Mesendoderm (in vitro differentiated cells): ENCODE data around the gene RALY. TPM values are rescaled to one million over a fixed set of nuclear protein-coding genes. Genes with fewer than 3 reads are reported as not detected.

Source experiments
- DNase-seq: peaks from one replicate; pipeline ENCODE4 v3.0.0; 2013
- H2AK5ac ChIP-seq: 2 replicates; pipeline ENCODE4 v1.6.1; 2013; ENCODE audit warnings: low read length, inconsistent platforms
- H2BK120ac ChIP-seq: 2 replicates; pipeline ENCODE4 v1.6.1; 2013; ENCODE audit warnings: low read depth, mild to moderate bottlenecking, low read length, moderate library complexity, mixed read lengths
- H2BK15ac ChIP-seq: replicated peaks from 2 replicates; pipeline ENCODE4 v1.6.1; 2013; ENCODE audit warnings: low read depth, mild to moderate bottlenecking, moderate library complexity
- H2BK5ac ChIP-seq: 2 replicates; pipeline ENCODE4 v1.6.1; 2013; ENCODE audit warnings: low read length, inconsistent platforms
- H3K18ac ChIP-seq: 2 replicates; pipeline ENCODE4 v1.6.1; 2013; ENCODE audit warnings: mild to moderate bottlenecking, low read length, mixed read lengths
- H3K23ac ChIP-seq: one replicate; pipeline ENCODE4 v1.6.1; 2013; ENCODE audit warnings: low read length
- H3K27ac ChIP-seq: 2 replicates; pipeline ENCODE4 v1.5.1; 2013; ENCODE audit warnings: low read depth, mild to moderate bottlenecking, inconsistent platforms, low read length, moderate library complexity
- H3K27me3 ChIP-seq: 2 replicates; pipeline ENCODE4 v1.6.1; 2013; ENCODE audit warnings: low read length, control low read depth, mild to moderate bottlenecking, inconsistent platforms; ENCODE audit not compliant: insufficient read depth, poor library complexity
- H3K36me3 ChIP-seq: 2 replicates; pipeline ENCODE4 v1.6.1; 2013; ENCODE audit warnings: low read length, inconsistent platforms; ENCODE audit not compliant: control insufficient read depth, insufficient read depth
- H3K4ac ChIP-seq: one replicate; pipeline ENCODE4 v1.6.1; 2013; ENCODE audit warnings: low read depth, mild to moderate bottlenecking, low read length, moderate library complexity
- H3K4me1 ChIP-seq: 2 replicates; pipeline ENCODE4 v1.6.1; 2013; ENCODE audit warnings: low read depth, low read length, inconsistent platforms; ENCODE audit not compliant: control insufficient read depth
- H3K4me2 ChIP-seq: 2 replicates; pipeline ENCODE4 v1.6.1; 2013; ENCODE audit warnings: low read length
- H3K4me3 ChIP-seq: 2 replicates; pipeline ENCODE4 v1.5.1; 2013; ENCODE audit warnings: mild to moderate bottlenecking, low read length
- H3K56ac ChIP-seq: one replicate; pipeline ENCODE4 v1.6.1; 2013; ENCODE audit warnings: low read length
- H3K79me1 ChIP-seq: 2 replicates; pipeline ENCODE4 v1.6.1; 2013; ENCODE audit warnings: low read length, inconsistent platforms
- H3K79me2 ChIP-seq: 2 replicates; pipeline ENCODE4 v1.6.1; 2013; ENCODE audit warnings: mild to moderate bottlenecking, low read length; ENCODE audit not compliant: control insufficient read depth, insufficient read depth
- H3K9ac ChIP-seq: 2 replicates; pipeline ENCODE4 v1.6.1; 2013; ENCODE audit warnings: low read length, inconsistent platforms
- H4K5ac ChIP-seq: one replicate; pipeline ENCODE4 v1.6.1; 2013; ENCODE audit warnings: low read length
- H4K8ac ChIP-seq: one replicate; pipeline ENCODE4 v1.6.1; 2013; ENCODE audit warnings: low read depth, mild to moderate bottlenecking, control low read depth, low read length, moderate library complexity
- WGBS: extraction: QIAGEN DNeasy Blood & Tissue Kit; methylation state at CpG from one replicate; pipeline ENCODE4 v1.1.7; 2013; ENCODE audit warnings: low lambda C conversion rate, missing lambda C conversion rate; ENCODE audit not compliant: insufficient coverage; ENCODE audit errors: extremely low coverage; 5-methylcytosine and 5-hydroxymethylcytosine counted together
- polyA plus RNA-seq, 2 experiments: library from polyadenylated mRNA; stranded (reverse); fragments of 200-250 nt; gene quantifications; one replicate each; pipeline ENCODE4 v1.2.3, GENCODE V29; 2013

The RALY gene
- polyA plus RNA-seq (2013, experiment 1 of 2): 107 TPM
- 107 TPM for polyA plus RNA-seq (2013, experiment 2 of 2)

- Histone ChIP-seq H3K4me1 (peaks cover 11% of the 10 kb centered on the region), H3K36me3 (no peaks in the 10 kb centered on the region), H3K79me2 (peaks cover 46% of the 10 kb centered on the region), H2BK120ac (peak within 1 kb of the TSS; percentile 66), H2BK5ac (peak within 1 kb of the TSS; percentile 37), H3K9ac (peak within 1 kb of the TSS; percentile 95), H3K56ac (peak within 1 kb of the TSS; percentile 88), H3K79me1 (peaks cover 30% of the 10 kb centered on the region), H3K4me3 (peak within 1 kb of the TSS; percentile 71), H3K27ac (peak within 1 kb of the TSS; percentile 96), H3K27me3 (no peaks in the 10 kb centered on the region), H3K18ac (peak within 1 kb of the TSS; percentile 97), H3K4me2 (peak within 1 kb of the TSS; percentile 90), H4K8ac (peak within 1 kb of the TSS; percentile 88), H4K5ac (no peak within 1 kb of the TSS), H3K4ac (peak within 1 kb of the TSS; percentile 87), H2BK15ac (no peak within 1 kb of the TSS), H3K23ac (peak within 1 kb of the TSS; percentile 7), H2AK5ac (no peak within 1 kb of the TSS)
- DNase-seq: peak; percentile 61
- WGBS: no CpG with 5 or more reads among the region's 72 CpGs
These were observed at the start of gene RALY for GRCh38 chr20:33993576-33994221. Gene RALY, plus strand, starts transcription at chr20:33993911. Its CDS starts 78,164 bp downstream, at chr20:34072075.

GRCh38 chr20:33944914-33945313, 48.8 kb upstream of the RALY start:
- no peak overlapping the region for H3K18ac ChIP-seq
- no peak overlapping the region for H3K4me3 ChIP-seq
- no peak overlapping the region for H3K56ac ChIP-seq
- H3K9ac ChIP-seq: no peak overlapping the region
- peak; percentile 69 for DNase-seq
- H2BK5ac ChIP-seq: no peak overlapping the region
- WGBS: no CpG with 5 or more reads among the region's 5 CpGs
- peak overlapping the region; percentile 24 for H3K23ac ChIP-seq
- H3K36me3 ChIP-seq: no peaks in the 10 kb centered on the region
- H3K4me1 ChIP-seq: no peaks in the 10 kb centered on the region
- H4K8ac ChIP-seq: no peak overlapping the region
- no peak overlapping the region for H2BK120ac ChIP-seq
- no peak overlapping the region for H2AK5ac ChIP-seq
- H3K4ac ChIP-seq: no peak overlapping the region
- no peak overlapping the region for H3K27ac ChIP-seq
- no peaks in the 10 kb centered on the region for H3K79me2 ChIP-seq
- no peaks in the 10 kb centered on the region for H3K27me3 ChIP-seq
- H4K5ac ChIP-seq: no peak overlapping the region
- no peak overlapping the region for H3K4me2 ChIP-seq
- H3K79me1 ChIP-seq: no peaks in the 10 kb centered on the region
- no peak overlapping the region for H2BK15ac ChIP-seq

- Histone ChIP-seq H3K18ac (no peak overlapping the region), H2BK120ac (no peak overlapping the region), H2BK5ac (no peak overlapping the region), H3K27me3 (no peaks in the 10 kb centered on the region), H3K27ac (no peak overlapping the region), H3K79me2 (no peaks in the 10 kb centered on the region), H3K36me3 (no peaks in the 10 kb centered on the region), H4K8ac (no peak overlapping the region), H3K79me1 (no peaks in the 10 kb centered on the region), H3K56ac (no peak overlapping the region), H3K9ac (no peak overlapping the region), H3K4me1 (no peaks in the 10 kb centered on the region), H4K5ac (no peak overlapping the region), H2AK5ac (no peak overlapping the region), H3K23ac (peak overlapping the region; percentile 11), H3K4ac (no peak overlapping the region), H3K4me3 (no peak overlapping the region), H2BK15ac (no peak overlapping the region), H3K4me2 (no peak overlapping the region)
- WGBS: no CpG with 5 or more reads among the region's 5 CpGs
- DNase-seq: no peak
These were observed 48.2 kb upstream of the RALY start for GRCh38 chr20:33945391-33946081.

- H3K23ac ChIP-seq: no peak overlapping the region
- peak; percentile 96 for DNase-seq
These were observed 45.9 kb upstream of the RALY start for GRCh38 chr20:33947709-33948295.

GRCh38 chr20:33948480-33948879, 45.2 kb upstream of the RALY start:
- H2BK5ac ChIP-seq: no peak overlapping the region
- H2AK5ac ChIP-seq: no peak overlapping the region
- no peak overlapping the region for H3K4me3 ChIP-seq
- WGBS: no CpG with 5 or more reads among the region's 2 CpGs
- no peaks in the 10 kb centered on the region for H3K79me2 ChIP-seq
- H3K18ac ChIP-seq: no peak overlapping the region
- no peaks in the 10 kb centered on the region for H3K36me3 ChIP-seq
- H3K4me2 ChIP-seq: no peak overlapping the region
- H3K79me1 ChIP-seq: no peaks in the 10 kb centered on the region
- no peak overlapping the region for H3K27ac ChIP-seq
- H3K23ac ChIP-seq: no peak overlapping the region
- no peak for DNase-seq
- no peak overlapping the region for H3K56ac ChIP-seq
- no peak overlapping the region for H2BK15ac ChIP-seq
- H4K5ac ChIP-seq: no peak overlapping the region
- H3K4ac ChIP-seq: no peak overlapping the region
- H3K27me3 ChIP-seq: no peaks in the 10 kb centered on the region
- H2BK120ac ChIP-seq: no peak overlapping the region
- H3K4me1 ChIP-seq: no peaks in the 10 kb centered on the region
- no peak overlapping the region for H4K8ac ChIP-seq
- H3K9ac ChIP-seq: no peak overlapping the region

More at GRCh38 chr20:33947709-33948295, 45.9 kb upstream of the RALY start:
- H3K56ac ChIP-seq: no peak overlapping the region
- no peak overlapping the region for H3K4ac ChIP-seq
- no peak overlapping the region for H2AK5ac ChIP-seq
- H3K27ac ChIP-seq: no peak overlapping the region
- H3K18ac ChIP-seq: no peak overlapping the region
- no peak overlapping the region for H3K9ac ChIP-seq
- H2BK120ac ChIP-seq: no peak overlapping the region
- H3K79me1 ChIP-seq: no peaks in the 10 kb centered on the region
- no peaks in the 10 kb centered on the region for H3K79me2 ChIP-seq
- H3K36me3 ChIP-seq: no peaks in the 10 kb centered on the region
- H2BK15ac ChIP-seq: no peak overlapping the region
- H3K4me1 ChIP-seq: no peaks in the 10 kb centered on the region
- H4K5ac ChIP-seq: no peak overlapping the region
- no peak overlapping the region for H2BK5ac ChIP-seq
- no peak overlapping the region for H4K8ac ChIP-seq
- no peak overlapping the region for H3K4me2 ChIP-seq
- no peaks in the 10 kb centered on the region for H3K27me3 ChIP-seq
- no peak overlapping the region for H3K4me3 ChIP-seq
- WGBS: no CpG with 5 or more reads among the region's 2 CpGs
